HG03469 (cell line): Measurements from ENCODE around the gene MAP1LC3B.
"Not testable (repeated sequence)": the region's sequence is repeated elsewhere in the genome, so short reads cannot be mapped to it uniquely, and the experiment has no call there.

Experiments used
- ATAC-seq: cut with Tn5 transposase; IDR thresholded peaks from one replicate; pipeline ENCODE4 v1.9.1; 2021; ENCODE audit warnings: mild to moderate bottlenecking, moderate library complexity, moderate number of reproducible peaks; ENCODE audit not compliant: unreplicated experiment

MAP1LC3B gene

GRCh38 chr16:87360862-87361610, 31.1 kb upstream of the MAP1LC3B start:
- no peak for ATAC-seq

- ATAC-seq = no peak
Observed at GRCh38 chr16:87361916-87362619, 30.1 kb upstream of the MAP1LC3B start.

- not testable (repeated sequence) for ATAC-seq
Observed at GRCh38 chr16:87362828-87363559, 29.1 kb upstream of the MAP1LC3B start.

GRCh38 chr16:87363771-87364455, 28.2 kb upstream of the MAP1LC3B start:
- ATAC-seq = no peak

- ATAC-seq = no peak
Observed at GRCh38 chr16:87365021-87365713, 27.0 kb upstream of the MAP1LC3B start.

GRCh38 chr16:87366288-87366687, 25.8 kb upstream of the MAP1LC3B start:
- ATAC-seq = no peak

- no peak for ATAC-seq
Observed at GRCh38 chr16:87366930-87367329, 25.2 kb upstream of the MAP1LC3B start.

GRCh38 chr16:87367529-87367928, 24.6 kb upstream of the MAP1LC3B start:
- no peak for ATAC-seq

- ATAC-seq = no peak
Observed at GRCh38 chr16:87368029-87368770, 23.9 kb upstream of the MAP1LC3B start.

- ATAC-seq = no peak
Observed at GRCh38 chr16:87369117-87369765, 22.9 kb upstream of the MAP1LC3B start.

GRCh38 chr16:87369796-87370719, 22.1 kb upstream of the MAP1LC3B start:
- ATAC-seq = no peak

- no peak for ATAC-seq
Observed at GRCh38 chr16:87371261-87371866, 20.8 kb upstream of the MAP1LC3B start.

GRCh38 chr16:87372305-87372704, 19.8 kb upstream of the MAP1LC3B start:
- ATAC-seq = no peak

GRCh38 chr16:87374313-87374712, 17.8 kb upstream of the MAP1LC3B start:
- ATAC-seq = no peak

GRCh38 chr16:87375426-87376135, 16.6 kb upstream of the MAP1LC3B start:
- no peak for ATAC-seq

GRCh38 chr16:87376660-87377059, 15.5 kb upstream of the MAP1LC3B start:
- no peak for ATAC-seq

GRCh38 chr16:87379312-87379752, 12.8 kb upstream of the MAP1LC3B start:
- ATAC-seq = not testable (repeated sequence)
